ENCODE results near the gene CD244.

The CD244 gene, protein sequence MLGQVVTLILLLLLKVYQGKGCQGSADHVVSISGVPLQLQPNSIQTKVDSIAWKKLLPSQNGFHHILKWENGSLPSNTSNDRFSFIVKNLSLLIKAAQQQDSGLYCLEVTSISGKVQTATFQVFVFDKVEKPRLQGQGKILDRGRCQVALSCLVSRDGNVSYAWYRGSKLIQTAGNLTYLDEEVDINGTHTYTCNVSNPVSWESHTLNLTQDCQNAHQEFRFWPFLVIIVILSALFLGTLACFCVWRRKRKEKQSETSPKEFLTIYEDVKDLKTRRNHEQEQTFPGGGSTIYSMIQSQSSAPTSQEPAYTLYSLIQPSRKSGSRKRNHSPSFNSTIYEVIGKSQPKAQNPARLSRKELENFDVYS

GRCh38 chr1:160862203-160863060 lies at the start of gene CD244:
CD244 (minus strand) TSS chr1:160862887; CDS start chr1:160862677, 210 bp downstream.
- no peak for TF ChIP-seq CTCF (IDR thresholded peaks at IDR 0.05)

DNA sequence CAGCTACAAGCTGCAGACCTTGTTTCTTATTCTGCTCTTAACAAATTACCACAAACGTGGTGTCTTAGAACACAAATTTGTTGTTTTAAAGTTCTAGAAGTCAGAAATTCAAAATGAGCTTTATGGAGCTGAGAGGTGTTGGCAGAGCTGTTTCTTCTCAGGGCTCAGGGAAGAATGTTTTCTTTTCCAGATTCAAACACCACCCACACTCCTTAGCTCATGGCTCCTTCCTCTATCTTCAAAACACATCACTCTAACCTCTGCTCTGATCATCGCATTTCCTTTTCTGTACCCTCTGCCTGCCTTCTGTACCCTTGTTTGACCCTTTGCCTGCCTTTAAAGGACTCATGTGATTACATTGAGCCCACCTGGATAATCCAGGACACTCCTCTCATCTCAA lies 49.2 kb upstream of the CD244 start:
- no peak for TF ChIP-seq CTCF (IDR thresholded peaks at IDR 0.05)

DNA sequence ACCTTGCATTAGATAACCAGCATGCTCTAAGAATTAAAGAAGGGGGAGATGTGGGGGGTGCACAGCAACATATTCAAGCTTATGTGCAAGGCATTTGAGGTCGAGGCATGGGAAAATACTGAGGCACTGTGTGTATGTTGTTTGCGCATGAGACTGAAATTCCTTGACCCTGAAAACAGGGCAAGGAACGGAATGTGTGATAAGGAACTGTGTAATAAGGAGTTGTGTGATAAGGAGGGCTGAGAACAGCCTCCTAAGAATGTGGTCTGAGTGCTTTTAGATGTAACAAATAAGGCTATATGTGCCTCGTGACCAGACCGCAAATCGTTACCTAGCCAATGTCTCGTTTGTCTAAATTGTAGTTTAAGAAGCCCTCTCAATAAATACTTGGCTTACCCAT lies 48.8 kb upstream of the CD244 start:
- no peak for TF ChIP-seq CTCF (IDR thresholded peaks at IDR 0.05)

DNA sequence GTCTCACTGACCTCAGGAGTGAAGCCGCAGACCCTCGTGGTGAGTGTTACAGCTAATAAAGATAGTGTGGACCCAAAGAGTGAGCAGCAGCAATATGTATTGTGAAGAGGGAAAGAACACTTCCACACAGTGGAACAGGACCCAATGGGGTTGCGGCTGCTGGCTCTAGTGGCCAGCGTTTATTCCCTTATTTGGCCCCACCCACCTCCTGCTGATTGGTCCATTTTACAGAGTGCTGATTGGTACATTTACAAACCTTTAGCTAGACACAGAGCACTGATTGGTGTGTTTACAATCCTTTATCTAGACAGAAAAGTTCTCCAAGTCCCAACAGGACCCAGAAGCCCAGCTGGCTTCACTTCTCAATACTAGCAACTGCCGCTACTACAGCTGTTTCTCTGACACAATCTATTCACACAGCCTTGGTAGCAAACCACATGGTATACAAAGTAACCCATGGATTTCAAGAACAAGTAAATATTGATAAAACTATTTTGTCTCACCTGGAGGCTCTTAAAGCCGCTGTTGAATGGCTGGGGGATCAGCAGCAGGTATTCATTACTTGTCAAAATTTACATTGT lies 47.6 kb upstream of the CD244 start:
- no peak for TF ChIP-seq CTCF (IDR thresholded peaks at IDR 0.05)

DNA sequence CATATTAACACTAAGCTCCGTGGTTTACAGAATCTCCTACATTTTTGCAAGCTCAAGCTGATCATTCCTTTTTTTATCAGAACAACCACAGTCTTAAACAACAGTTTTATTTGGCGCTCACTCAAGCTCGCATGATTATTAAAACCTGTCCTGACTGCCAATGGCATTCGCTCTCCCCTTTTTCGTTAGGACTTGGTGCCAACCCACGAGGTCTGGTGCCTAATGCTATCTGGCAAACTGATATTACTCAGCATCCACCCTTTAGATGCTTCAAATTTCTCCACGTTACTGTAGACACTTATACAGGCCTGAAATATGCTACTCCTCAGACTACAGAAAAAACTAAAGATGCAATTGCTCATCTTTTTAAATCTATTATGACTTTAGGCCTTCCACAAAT lies 45.3 kb upstream of the CD244 start:
- no peak for TF ChIP-seq CTCF (IDR thresholded peaks at IDR 0.05)

- no peak for TF ChIP-seq CTCF (IDR thresholded peaks at IDR 0.05)
Observed at GRCh38 chr1:160905617-160905989, 42.9 kb upstream of the CD244 start.

DNA sequence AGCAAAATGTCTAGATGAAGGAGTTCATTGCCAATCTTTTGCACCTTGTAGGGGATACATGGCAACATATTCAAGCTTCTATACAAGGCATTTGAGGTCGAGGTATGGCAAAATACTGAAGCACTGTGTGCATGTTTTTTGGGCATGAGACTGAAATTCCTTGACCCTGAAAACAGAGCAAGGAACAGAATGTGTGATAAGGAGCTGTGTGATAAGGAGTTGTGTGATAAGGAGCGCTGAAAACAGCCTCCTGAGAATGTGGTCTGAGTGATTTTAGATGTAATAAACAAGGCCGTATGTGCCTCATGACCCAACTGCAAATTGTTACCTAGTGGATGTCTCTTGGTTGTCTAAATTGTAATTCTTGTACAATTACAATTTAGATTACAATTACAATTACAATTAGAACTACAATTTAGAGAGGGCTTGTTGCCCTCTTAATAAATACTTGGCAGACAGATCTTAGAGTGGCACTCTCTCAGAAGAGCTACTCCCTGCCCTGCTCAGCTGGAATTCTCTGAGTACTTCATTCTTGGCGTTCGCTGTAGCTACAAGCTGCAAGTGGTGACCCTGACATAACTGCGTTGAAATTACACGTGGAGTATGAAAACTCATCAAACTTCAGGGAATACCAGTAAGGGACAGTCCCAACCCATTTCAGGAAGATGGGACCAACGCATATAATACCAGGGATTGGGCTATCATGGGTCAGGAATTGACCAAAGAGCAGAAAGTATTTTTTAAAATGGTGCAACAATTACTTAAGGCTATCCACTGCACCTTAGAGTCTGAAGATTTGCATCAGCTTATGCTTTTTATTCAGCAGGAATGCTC lies 42.3 kb upstream of the CD244 start:
- no peak for TF ChIP-seq CTCF (IDR thresholded peaks at IDR 0.05)

All from LNCAP (cell line).